Measurements from ENCODE around the gene TMEM131. TPM values are rescaled to one million over a fixed set of nuclear protein-coding genes. Genes with fewer than 3 reads are reported as not detected.

The TMEM131 gene
- total and polyA plus RNA-seq, 10 of the 15 experiments (the other 5 are each of a cell fraction or from before 2014, with no cell fraction given) = 6.0 to 48.2 (median 23.2) TPM

- CTCF ChIA-PET = interaction anchor here (1.2 to 1.8 kb wide), 2 partner anchors 8 to 58 kb away, joined by 3 to 4 read pairs; no protein-coding TSS in a partner anchor
- no peaks in the 10 kb centered on the region for H3K27me3 ChIP-seq (replicated peaks in 1 of 2; ENCODE audit: control insufficient read depth in 2 of 2, insufficient read depth in 2 of 2, low read length in 1 of 2)
- no peak overlapping the region for H3K4me3 ChIP-seq
- SMC1A ChIA-PET (ENCODE audit: uncharacterized antibody, unreplicated experiment) = interaction anchor here (0.8 to 2.6 kb wide), 5 partner anchors 13 to 173 kb away, joined by 3 to 9 read pairs (median 3); no protein-coding TSS in a partner anchor
- TF ChIP-seq RAD21 (IDR thresholded peaks at IDR 0.05; ENCODE audit: insufficient read depth, low read depth, low read length) = no peak
- TF ChIP-seq KAT2A (conservative IDR thresholded peaks at IDR 0.05; ENCODE audit: control insufficient read depth, low read depth, low read length) = no peak
- TF ChIP-seq RELA (IDR thresholded peaks at IDR 0.05; ENCODE audit: borderline replicate concordance, partially characterized antibody) = no peak
- TF ChIP-seq FOXM1 (IDR thresholded peaks at IDR 0.05; ENCODE audit: low read depth, low read length) = no peak
- TF ChIP-seq STAT1 (conservative IDR thresholded peaks at IDR 0.05) = no peak
- TF ChIP-seq ATF2 (IDR thresholded peaks at IDR 0.05; ENCODE audit: low read length) = no peak
- TF ChIP-seq BMI1 (IDR thresholded peaks at IDR 0.05; ENCODE audit: borderline replicate concordance) = no peak
- TF ChIP-seq NFXL1 (IDR thresholded peaks at IDR 0.05; ENCODE audit: borderline replicate concordance) = no peak
- TF ChIP-seq MLLT1 (IDR thresholded peaks at IDR 0.05) = no peak
- TF ChIP-seq SRF (IDR thresholded peaks at IDR 0.05; ENCODE audit: low read depth in 2 of 2, low read length in 2 of 2) = no peak
- no peak for TF ChIP-seq ZBED1 (IDR thresholded peaks at IDR 0.05; ENCODE audit: borderline replicate concordance)
- no peak for TF ChIP-seq SMAD5 (IDR thresholded peaks at IDR 0.05; ENCODE audit: low read depth)
- TF ChIP-seq WRNIP1 (IDR thresholded peaks at IDR 0.05; ENCODE audit: borderline replicate concordance, low read depth, low read length) = no peak
- in situ Hi-C loops (cut with MboI) = no loop called here
- H4K20me1 ChIP-seq (ENCODE audit: control insufficient read depth, insufficient read depth) = no peaks in the 10 kb centered on the region
- RAD21 ChIA-PET (ENCODE audit: unreplicated experiment) = no interaction called here
- no peak overlapping the region for H3K27ac ChIP-seq (ENCODE audit: control insufficient read depth, insufficient read depth)
- ATAC-seq (no peak), FAIRE-seq (no peak), DNase-seq (ENCODE audit: low read depth, low spot score) (no peak)
- intact Hi-C loops (cut with micrococcal nuclease; ENCODE audit: unreplicated experiment) = no loop called here
- 97% methylated on average over 2 of the region's 2 CpGs for WGBS (ENCODE audit: insufficient coverage, insufficient replicate concordance, low lambda C conversion rate, missing lambda C conversion rate)
- POLR2A ChIA-PET = no interaction called here
- H2AFZ ChIP-seq (ENCODE audit: control insufficient read depth, low read depth, low read length) = no peak overlapping the region
- H3K79me2 ChIP-seq (ENCODE audit: control insufficient read depth, insufficient read depth, low read length) = peaks cover 23% of the 10 kb centered on the region
- peaks cover 13% of the 10 kb centered on the region; the same call in 2 of the 3 replicates for H3K9me3 ChIP-seq (replicated peaks; ENCODE audit: control insufficient read depth, insufficient read depth, low read length)
- no peak overlapping the region for H3K4me2 ChIP-seq (ENCODE audit: control insufficient read depth, insufficient read depth)
- H3K36me3 ChIP-seq (ENCODE audit: control insufficient read depth in 2 of 2, insufficient read depth in 2 of 2, low read length in 1 of 2) = peaks cover 2 to 9% of the 10 kb centered on the region in 2 experiments; a peak in 2 of 4 replicates
- BruUV-seq (replicated peaks) = no TSS peak
- no peak overlapping the region for H3K9ac ChIP-seq (ENCODE audit: control insufficient read depth, insufficient read depth, low read length)
- no peaks in the 10 kb centered on the region for H3K4me1 ChIP-seq (ENCODE audit: control insufficient read depth, insufficient read depth, low read length)
Observed at GRCh38 chr2:97979904-97980303, 15.8 kb downstream of the TMEM131 start.

All from GM12878 (cell line).